ENCODE measurements around the gene VSTM2B.
"Not testable (repeated sequence)": the region's sequence is repeated elsewhere in the genome, so short reads cannot be mapped to it uniquely, and the experiment has no call there.

VSTM2B gene

GRCh38 chr19:29525901-29526729 lies at the start of gene VSTM2B:
Gene VSTM2B (plus strand): TSS chr19:29525994. CDS start chr19:29526584, 590 bp downstream.
- DNase-seq (ENCODE audit: low spot score in 2 of 2) (no peak), ATAC-seq (ENCODE audit: low read depth) (no peak)
- peaks cover 4% of the 10 kb centered on the region for H3K9me3 Mint-ChIP-seq
- H3K4me3 Mint-ChIP-seq, result peak within 1 kb of the TSS; percentile 53
- H3K4me1 Mint-ChIP-seq, result peaks cover 6% of the 10 kb centered on the region
- H3K27ac Mint-ChIP-seq, result no peak within 1 kb of the TSS
- peaks cover 28% of the 10 kb centered on the region for H3K27me3 Mint-ChIP-seq
- H3K36me3 Mint-ChIP-seq, result peaks cover 6% of the 10 kb centered on the region

GRCh38 chr19:29476528-29476927 lies 49.3 kb upstream of the VSTM2B start:
- peaks cover 3% of the 10 kb centered on the region for H3K36me3 Mint-ChIP-seq
- H3K27ac Mint-ChIP-seq, result no peak overlapping the region
- DNase-seq (ENCODE audit: low spot score in 2 of 2) (no peak), ATAC-seq (ENCODE audit: low read depth) (no peak)
- H3K9me3 Mint-ChIP-seq, result peaks cover 12% of the 10 kb centered on the region
- no peaks in the 10 kb centered on the region for H3K4me1 Mint-ChIP-seq
- no peak overlapping the region for H3K4me3 Mint-ChIP-seq
- H3K27me3 Mint-ChIP-seq, result peaks cover under 1% of the 10 kb centered on the region

GRCh38 chr19:29477831-29478577 lies 47.8 kb upstream of the VSTM2B start:
- Mint-ChIP-seq H3K36me3 (peaks cover 5% of the 10 kb centered on the region), H3K4me1 (no peaks in the 10 kb centered on the region), H3K4me3 (no peak overlapping the region), H3K27ac (no peak overlapping the region), H3K9me3 (peaks cover 11% of the 10 kb centered on the region), H3K27me3 (peaks cover 1% of the 10 kb centered on the region)
- DNase-seq (ENCODE audit: low spot score in 2 of 2) (no peak), ATAC-seq (ENCODE audit: low read depth) (no peak)

- H3K27me3 Mint-ChIP-seq, result peaks cover 1% of the 10 kb centered on the region
- ATAC-seq (ENCODE audit: low read depth), result no peak
These were observed 46.9 kb upstream of the VSTM2B start for GRCh38 chr19:29478578-29479565.

GRCh38 chr19:29479941-29480340 lies 45.9 kb upstream of the VSTM2B start:
- no peak for ATAC-seq (ENCODE audit: low read depth)
- no peak overlapping the region for H3K4me3 Mint-ChIP-seq
- peaks cover 1% of the 10 kb centered on the region for H3K27me3 Mint-ChIP-seq
- DNase-seq (ENCODE audit: low spot score in 2 of 2), result no peak
- H3K27ac Mint-ChIP-seq, result no peak overlapping the region
- H3K4me1 Mint-ChIP-seq, result no peaks in the 10 kb centered on the region
- H3K36me3 Mint-ChIP-seq, result peaks cover 5% of the 10 kb centered on the region
- H3K9me3 Mint-ChIP-seq, result peaks cover 10% of the 10 kb centered on the region

More at GRCh38 chr19:29478578-29479565, 46.9 kb upstream of the VSTM2B start:
- Mint-ChIP-seq H3K36me3 (peaks cover 5% of the 10 kb centered on the region), H3K9me3 (peaks cover 11% of the 10 kb centered on the region), H3K4me3 (no peak overlapping the region), H3K27ac (no peak overlapping the region), H3K4me1 (no peaks in the 10 kb centered on the region)
- no peak for DNase-seq (ENCODE audit: low spot score in 2 of 2)

GRCh38 chr19:29480507-29480906 lies 45.3 kb upstream of the VSTM2B start:
- H3K9me3 Mint-ChIP-seq, result peaks cover 9% of the 10 kb centered on the region
- H3K36me3 Mint-ChIP-seq, result peaks cover 5% of the 10 kb centered on the region
- DNase-seq (ENCODE audit: low spot score in 2 of 2), result no peak
- no peak overlapping the region for H3K4me3 Mint-ChIP-seq
- ATAC-seq (ENCODE audit: low read depth), result no peak
- H3K27me3 Mint-ChIP-seq, result peaks cover 1% of the 10 kb centered on the region
- H3K27ac Mint-ChIP-seq, result no peak overlapping the region
- H3K4me1 Mint-ChIP-seq, result no peaks in the 10 kb centered on the region

GRCh38 chr19:29482855-29483640 lies 42.7 kb upstream of the VSTM2B start:
- DNase-seq (ENCODE audit: low spot score in 2 of 2), result no peak
- no peak overlapping the region for H3K27ac Mint-ChIP-seq
- peaks cover 5% of the 10 kb centered on the region for H3K36me3 Mint-ChIP-seq
- H3K27me3 Mint-ChIP-seq, result peaks cover 3% of the 10 kb centered on the region
- no peaks in the 10 kb centered on the region for H3K4me1 Mint-ChIP-seq
- peaks cover 7% of the 10 kb centered on the region for H3K9me3 Mint-ChIP-seq
- no peak overlapping the region for H3K4me3 Mint-ChIP-seq
- no peak for ATAC-seq (ENCODE audit: low read depth)

- no peak for ATAC-seq (ENCODE audit: low read depth)
- H3K27ac Mint-ChIP-seq, result no peak overlapping the region
- peaks cover 3% of the 10 kb centered on the region for H3K27me3 Mint-ChIP-seq
- H3K4me3 Mint-ChIP-seq, result no peak overlapping the region
- H3K9me3 Mint-ChIP-seq, result peaks cover 7% of the 10 kb centered on the region
- peaks cover 5% of the 10 kb centered on the region for H3K36me3 Mint-ChIP-seq
- H3K4me1 Mint-ChIP-seq, result no peaks in the 10 kb centered on the region
- no peak for DNase-seq (ENCODE audit: low spot score in 2 of 2)
These were observed 42.2 kb upstream of the VSTM2B start for GRCh38 chr19:29483641-29483920.

- Mint-ChIP-seq H3K27me3 (peaks cover 3% of the 10 kb centered on the region), H3K9me3 (peaks cover 7% of the 10 kb centered on the region), H3K4me3 (no peak overlapping the region), H3K4me1 (no peaks in the 10 kb centered on the region), H3K27ac (no peak overlapping the region), H3K36me3 (peaks cover 5% of the 10 kb centered on the region)
- ATAC-seq (ENCODE audit: low read depth) (no peak), DNase-seq (ENCODE audit: low spot score in 2 of 2) (peak in 1 of 2 donors; percentile 4)
These were observed 41.7 kb upstream of the VSTM2B start for GRCh38 chr19:29483944-29484581.

- Mint-ChIP-seq H3K9me3 (peaks cover 7% of the 10 kb centered on the region), H3K27ac (no peak overlapping the region), H3K36me3 (peaks cover 5% of the 10 kb centered on the region), H3K27me3 (peaks cover 3% of the 10 kb centered on the region), H3K4me3 (no peak overlapping the region), H3K4me1 (no peaks in the 10 kb centered on the region)
- ATAC-seq (ENCODE audit: low read depth), result no peak
- peak in 1 of 2 donors; percentile 3 for DNase-seq (ENCODE audit: low spot score in 2 of 2)
These were observed 40.9 kb upstream of the VSTM2B start for GRCh38 chr19:29484876-29485275.

- Mint-ChIP-seq H3K27me3 (peaks cover 5% of the 10 kb centered on the region), H3K4me1 (no peaks in the 10 kb centered on the region), H3K36me3 (peaks cover 5% of the 10 kb centered on the region), H3K9me3 (peaks cover 7% of the 10 kb centered on the region), H3K4me3 (no peak overlapping the region), H3K27ac (no peak overlapping the region)
- no peak for ATAC-seq (ENCODE audit: low read depth)
- peak in 1 of 2 donors; percentile 1 for DNase-seq (ENCODE audit: low spot score in 2 of 2)
These were observed 40.5 kb upstream of the VSTM2B start for GRCh38 chr19:29485293-29485692.

GRCh38 chr19:29486961-29487360 lies 38.8 kb upstream of the VSTM2B start:
- H3K27me3 Mint-ChIP-seq; H3K36me3 Mint-ChIP-seq; H3K4me1 Mint-ChIP-seq; DNase-seq (ENCODE audit: low spot score in 2 of 2); H3K4me3 Mint-ChIP-seq; ATAC-seq (ENCODE audit: low read depth); H3K9me3 Mint-ChIP-seq; H3K27ac Mint-ChIP-seq: not testable (repeated sequence)

- Mint-ChIP-seq H3K9me3 (peaks cover 1% of the 10 kb centered on the region), H3K4me1 (no peaks in the 10 kb centered on the region), H3K27ac (no peak overlapping the region), H3K4me3 (no peak overlapping the region), H3K27me3 (peaks cover 7% of the 10 kb centered on the region), H3K36me3 (no peaks in the 10 kb centered on the region)
- no peak for ATAC-seq (ENCODE audit: low read depth)
- DNase-seq (ENCODE audit: low spot score in 2 of 2), result peak in 1 of 2 donors; percentile 1
These were observed 38.4 kb upstream of the VSTM2B start for GRCh38 chr19:29487432-29487831.
